ENCODE results near the gene SPATA32. TPM values are rescaled to one million over a fixed set of nuclear protein-coding genes. Genes with fewer than 3 reads are reported as not detected.
A peak's percentile ranks its signal among the peaks of the same experiment; 100 is the strongest.

SPATA32 gene
- total RNA-seq, 1 donor from 2014 or later = not detected

DNA sequence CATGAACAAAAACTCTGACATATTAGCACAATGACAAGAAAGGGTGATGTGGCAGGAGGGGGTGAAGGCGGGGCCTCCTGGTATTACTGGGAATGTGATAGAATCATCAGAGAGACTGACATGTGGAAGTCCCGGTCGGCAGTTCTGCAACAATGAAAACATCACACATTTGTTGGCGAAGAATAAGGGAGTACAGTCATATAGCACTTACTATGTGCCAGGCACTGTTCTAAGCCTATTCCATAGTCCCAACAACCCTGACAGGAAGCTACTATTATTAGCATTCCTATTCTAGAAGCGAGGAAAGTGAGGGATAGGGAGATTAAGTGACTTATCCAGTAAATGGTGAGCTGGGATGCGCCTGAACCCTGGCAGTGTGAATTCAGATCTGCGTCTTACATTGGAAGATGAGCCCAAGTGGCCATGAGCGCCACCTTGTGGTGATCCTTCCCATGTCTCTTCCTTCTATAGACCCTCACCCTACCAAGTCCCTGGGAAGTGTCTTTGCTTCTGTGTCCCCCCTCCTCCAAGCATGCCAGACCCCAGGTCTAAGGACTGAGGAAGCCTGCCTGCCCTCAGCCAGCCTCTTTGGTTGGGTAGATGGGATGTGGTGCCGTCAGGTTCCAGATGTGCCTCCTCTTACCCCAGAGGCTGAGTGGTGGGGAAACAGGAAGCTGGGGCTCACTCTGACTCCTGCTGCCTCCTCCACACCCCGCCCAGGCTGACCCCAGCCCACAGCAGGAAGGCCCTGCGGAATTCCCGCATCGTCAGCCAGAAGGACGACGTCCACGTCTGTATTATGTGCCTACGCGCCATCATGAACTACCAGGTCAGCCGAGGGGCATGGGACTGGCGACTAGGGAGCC is 26.2 kb downstream of the SPATA32 start:
- Mint-ChIP-seq H3K4me3 (ENCODE audit: unreplicated experiment) (no peak overlapping the region), H3K9me3 (ENCODE audit: unreplicated experiment) (peaks cover 6% of the 10 kb centered on the region), H3K27me3 (ENCODE audit: unreplicated experiment) (peaks cover 11% of the 10 kb centered on the region), H3K36me3 (ENCODE audit: unreplicated experiment) (peaks cover 5% of the 10 kb centered on the region), H3K4me1 (ENCODE audit: low read depth, unreplicated experiment) (peaks cover 11% of the 10 kb centered on the region), H3K27ac (ENCODE audit: unreplicated experiment) (no peak overlapping the region)
- TF ChIP-seq, protein P1, sequence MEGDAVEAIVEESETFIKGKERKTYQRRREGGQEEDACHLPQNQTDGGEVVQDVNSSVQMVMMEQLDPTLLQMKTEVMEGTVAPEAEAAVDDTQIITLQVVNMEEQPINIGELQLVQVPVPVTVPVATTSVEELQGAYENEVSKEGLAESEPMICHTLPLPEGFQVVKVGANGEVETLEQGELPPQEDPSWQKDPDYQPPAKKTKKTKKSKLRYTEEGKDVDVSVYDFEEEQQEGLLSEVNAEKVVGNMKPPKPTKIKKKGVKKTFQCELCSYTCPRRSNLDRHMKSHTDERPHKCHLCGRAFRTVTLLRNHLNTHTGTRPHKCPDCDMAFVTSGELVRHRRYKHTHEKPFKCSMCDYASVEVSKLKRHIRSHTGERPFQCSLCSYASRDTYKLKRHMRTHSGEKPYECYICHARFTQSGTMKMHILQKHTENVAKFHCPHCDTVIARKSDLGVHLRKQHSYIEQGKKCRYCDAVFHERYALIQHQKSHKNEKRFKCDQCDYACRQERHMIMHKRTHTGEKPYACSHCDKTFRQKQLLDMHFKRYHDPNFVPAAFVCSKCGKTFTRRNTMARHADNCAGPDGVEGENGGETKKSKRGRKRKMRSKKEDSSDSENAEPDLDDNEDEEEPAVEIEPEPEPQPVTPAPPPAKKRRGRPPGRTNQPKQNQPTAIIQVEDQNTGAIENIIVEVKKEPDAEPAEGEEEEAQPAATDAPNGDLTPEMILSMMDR (IDR thresholded peaks at IDR 0.05; ENCODE audit: partially characterized antibody, unreplicated experiment) = peak; percentile 80
- peak; percentile 86 for DNase-seq

DNA sequence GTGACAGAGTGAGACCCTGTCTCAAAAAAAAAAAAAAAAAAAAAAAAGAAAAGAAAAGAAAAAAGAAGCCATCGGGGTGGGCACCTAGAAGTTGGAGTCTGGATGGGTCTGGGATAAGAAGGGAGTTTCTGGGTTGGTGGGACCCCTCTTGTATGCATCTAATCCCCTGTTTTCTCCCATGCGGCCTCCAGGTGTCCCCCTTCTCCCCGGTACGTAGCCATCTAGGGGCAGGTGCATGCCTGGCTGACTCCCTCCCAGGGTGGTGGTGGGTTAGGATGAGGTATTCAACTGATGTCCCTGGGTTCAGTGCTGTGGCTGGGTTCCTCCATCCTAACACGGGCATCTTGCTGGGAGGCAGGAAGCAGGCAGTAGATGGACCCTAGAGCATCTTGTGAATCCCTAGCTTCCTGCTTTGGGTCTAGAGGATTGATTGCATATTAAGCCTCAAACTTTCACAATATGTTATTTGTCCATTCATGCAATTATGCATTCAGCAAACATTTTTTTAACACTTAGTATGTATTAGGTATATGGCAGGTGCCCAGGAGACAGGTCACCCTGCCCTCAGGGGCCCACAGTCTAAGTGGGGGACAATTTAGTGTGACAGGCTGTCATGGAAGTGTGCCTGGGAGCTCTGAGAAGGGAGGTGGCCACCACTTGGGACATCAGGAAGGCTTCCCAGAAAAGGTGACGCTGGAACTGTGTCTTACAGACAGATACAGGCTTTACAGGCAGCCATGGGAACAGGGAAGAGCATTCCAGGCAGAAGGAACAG is 27.1 kb downstream of the SPATA32 start:
- H3K27me3 Mint-ChIP-seq (ENCODE audit: unreplicated experiment) = peaks cover 10% of the 10 kb centered on the region
- H3K36me3 Mint-ChIP-seq (ENCODE audit: unreplicated experiment) = peaks cover 5% of the 10 kb centered on the region
- TF ChIP-seq, protein P1 (IDR thresholded peaks at IDR 0.05; ENCODE audit: partially characterized antibody, unreplicated experiment) = no peak
- H3K9me3 Mint-ChIP-seq (ENCODE audit: unreplicated experiment) = peaks cover 6% of the 10 kb centered on the region
- no peak overlapping the region for H3K27ac Mint-ChIP-seq (ENCODE audit: unreplicated experiment)
- no peak overlapping the region for H3K4me3 Mint-ChIP-seq (ENCODE audit: unreplicated experiment)
- DNase-seq = peak; percentile 32
- peaks cover 13% of the 10 kb centered on the region for H3K4me1 Mint-ChIP-seq (ENCODE audit: low read depth, unreplicated experiment)

DNA sequence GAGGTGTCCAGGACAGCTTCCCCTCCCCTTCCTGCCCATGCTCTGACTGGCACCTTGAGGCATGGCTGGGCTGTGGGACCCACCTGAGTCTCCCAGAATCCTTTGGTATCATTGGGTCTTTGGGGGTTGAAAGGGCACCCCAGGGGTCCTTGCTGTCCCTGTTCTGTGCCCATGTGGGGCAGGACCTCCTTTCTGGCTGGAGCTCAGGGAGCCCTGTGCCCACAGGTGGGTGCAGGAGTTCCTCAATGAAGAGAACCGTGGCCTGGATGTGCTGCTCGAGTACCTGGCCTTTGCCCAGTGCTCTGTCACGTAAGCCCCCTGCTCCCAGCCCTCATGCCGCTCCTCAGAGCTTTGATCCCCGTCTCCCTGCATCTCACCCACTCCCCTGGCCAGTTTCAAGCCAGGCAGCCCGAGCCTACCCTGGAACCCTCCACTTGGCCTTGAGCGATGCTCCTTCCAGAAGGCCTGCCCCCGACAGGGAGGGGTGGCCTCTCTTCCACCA is 28.4 kb downstream of the SPATA32 start:
- H3K27me3 Mint-ChIP-seq (ENCODE audit: unreplicated experiment) = peaks cover 10% of the 10 kb centered on the region
- TF ChIP-seq, protein P1 (IDR thresholded peaks at IDR 0.05; ENCODE audit: partially characterized antibody, unreplicated experiment) = no peak
- H3K4me3 Mint-ChIP-seq (ENCODE audit: unreplicated experiment) = no peak overlapping the region
- no peak for DNase-seq
- H3K27ac Mint-ChIP-seq (ENCODE audit: unreplicated experiment) = no peak overlapping the region
- H3K4me1 Mint-ChIP-seq (ENCODE audit: low read depth, unreplicated experiment) = peaks cover 21% of the 10 kb centered on the region
- peaks cover 6% of the 10 kb centered on the region for H3K9me3 Mint-ChIP-seq (ENCODE audit: unreplicated experiment)
- H3K36me3 Mint-ChIP-seq (ENCODE audit: unreplicated experiment) = peaks cover 5% of the 10 kb centered on the region

DNA sequence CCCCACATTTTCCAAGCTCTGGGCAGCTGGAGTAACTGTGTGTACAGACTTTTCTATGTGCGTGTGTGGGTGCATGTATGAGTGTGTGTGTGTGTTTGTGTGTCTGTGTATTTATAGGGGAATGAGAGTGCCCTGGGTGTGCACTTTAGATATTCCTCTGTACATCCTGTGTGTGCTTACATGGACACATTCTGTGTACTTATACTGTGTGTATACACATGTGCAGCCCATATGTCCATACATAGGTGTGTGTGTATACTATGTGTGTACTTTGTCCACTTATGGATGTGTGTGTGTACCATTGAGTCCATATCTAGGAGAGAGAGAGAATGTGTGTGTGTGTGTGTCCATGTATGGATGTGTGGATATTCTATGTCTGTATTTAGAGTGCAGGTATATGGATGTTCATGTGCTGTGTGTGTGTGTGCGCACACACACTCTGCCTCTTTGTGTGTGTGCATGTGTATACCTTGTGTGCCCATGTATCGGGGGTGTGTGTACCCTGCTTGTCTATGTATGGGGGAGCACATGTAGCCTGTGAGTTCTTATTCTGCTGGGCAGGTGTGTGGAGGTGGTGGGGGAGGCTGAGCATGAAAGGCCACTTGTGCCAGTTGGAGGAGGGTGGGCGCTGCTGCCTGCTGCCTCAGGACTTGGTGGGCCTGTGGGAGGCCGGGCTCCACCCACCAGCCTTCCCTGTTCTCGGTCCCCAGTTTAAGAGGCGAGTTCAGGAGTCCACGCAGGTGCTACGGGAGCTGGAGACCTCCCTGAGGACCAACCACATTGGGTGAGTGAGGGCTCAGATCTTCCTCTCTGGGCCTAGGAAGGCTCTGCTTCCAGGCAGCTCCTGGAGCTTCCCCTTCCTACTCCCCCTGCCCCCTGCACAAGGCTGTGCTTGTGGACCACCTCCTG is 29.1 kb downstream of the SPATA32 start:
- no peaks in the 10 kb centered on the region for H3K36me3 Mint-ChIP-seq (ENCODE audit: unreplicated experiment)
- peak overlapping the region; percentile 37 for H3K27ac Mint-ChIP-seq (ENCODE audit: unreplicated experiment)
- no peak for DNase-seq
- TF ChIP-seq, protein P1 (IDR thresholded peaks at IDR 0.05; ENCODE audit: partially characterized antibody, unreplicated experiment) = no peak
- no peak overlapping the region for H3K4me3 Mint-ChIP-seq (ENCODE audit: unreplicated experiment)
- H3K4me1 Mint-ChIP-seq (ENCODE audit: low read depth, unreplicated experiment) = peaks cover 23% of the 10 kb centered on the region
- peaks cover 6% of the 10 kb centered on the region for H3K9me3 Mint-ChIP-seq (ENCODE audit: unreplicated experiment)
- peaks cover 10% of the 10 kb centered on the region for H3K27me3 Mint-ChIP-seq (ENCODE audit: unreplicated experiment)

All from glutamatergic neuron (in vitro differentiated cells).